A673 (cell line): ENCODE results near the gene GJC2.

Experiments used
- EZH2 ChIP-seq: fragments of 200-600 bp; sonication (generic); IDR thresholded peaks from 2 replicates; pipeline ENCODE4 v1.6.1; 2017; ENCODE audit warnings: borderline replicate concordance, low read depth, mild to moderate bottlenecking, mixed read lengths, antibody characterized with exemption, low read length; ENCODE audit not compliant: poor library complexity, severe bottlenecking
- TF ChIP-seq, protein P1 (sequence below): fragments of 300-800, 200-600 bp; sonication (generic); conservative IDR thresholded peaks from 2 replicates; pipeline ENCODE4 v1.5.1; 2017; ENCODE audit warnings: low read depth, mild to moderate bottlenecking, antibody characterized with exemption, low read length, moderate library complexity, mixed read lengths

DNA sequence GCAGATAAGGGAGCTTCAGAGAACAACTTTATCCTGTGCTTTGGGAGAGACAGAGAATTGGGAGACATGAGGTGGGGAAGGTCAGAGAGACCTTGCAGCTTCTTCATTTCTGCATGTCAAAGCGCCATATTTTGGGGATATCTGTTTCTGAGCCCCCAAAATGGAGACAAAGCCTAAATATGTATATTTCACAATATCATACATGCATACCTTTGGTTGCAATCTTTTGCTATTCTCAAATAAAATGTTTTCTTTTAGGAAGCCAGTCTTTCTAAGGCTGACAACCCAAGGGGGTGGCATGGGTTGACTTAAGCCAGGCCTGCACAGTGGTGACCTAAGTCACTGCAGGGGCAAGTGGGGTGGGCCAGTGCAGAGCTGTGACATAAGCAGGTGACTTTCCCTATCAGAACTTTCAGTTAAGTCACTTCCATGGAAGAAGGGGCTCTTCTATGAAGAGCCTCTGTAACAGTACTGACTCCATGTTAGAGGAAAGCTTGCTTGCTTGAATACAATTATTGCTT lies 26.7 kb upstream of the GJC2 start:
- TF ChIP-seq, protein P1, sequence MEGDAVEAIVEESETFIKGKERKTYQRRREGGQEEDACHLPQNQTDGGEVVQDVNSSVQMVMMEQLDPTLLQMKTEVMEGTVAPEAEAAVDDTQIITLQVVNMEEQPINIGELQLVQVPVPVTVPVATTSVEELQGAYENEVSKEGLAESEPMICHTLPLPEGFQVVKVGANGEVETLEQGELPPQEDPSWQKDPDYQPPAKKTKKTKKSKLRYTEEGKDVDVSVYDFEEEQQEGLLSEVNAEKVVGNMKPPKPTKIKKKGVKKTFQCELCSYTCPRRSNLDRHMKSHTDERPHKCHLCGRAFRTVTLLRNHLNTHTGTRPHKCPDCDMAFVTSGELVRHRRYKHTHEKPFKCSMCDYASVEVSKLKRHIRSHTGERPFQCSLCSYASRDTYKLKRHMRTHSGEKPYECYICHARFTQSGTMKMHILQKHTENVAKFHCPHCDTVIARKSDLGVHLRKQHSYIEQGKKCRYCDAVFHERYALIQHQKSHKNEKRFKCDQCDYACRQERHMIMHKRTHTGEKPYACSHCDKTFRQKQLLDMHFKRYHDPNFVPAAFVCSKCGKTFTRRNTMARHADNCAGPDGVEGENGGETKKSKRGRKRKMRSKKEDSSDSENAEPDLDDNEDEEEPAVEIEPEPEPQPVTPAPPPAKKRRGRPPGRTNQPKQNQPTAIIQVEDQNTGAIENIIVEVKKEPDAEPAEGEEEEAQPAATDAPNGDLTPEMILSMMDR, result no peak
- TF ChIP-seq EZH2, result no peak
